ENCODE measurements around the gene ERLEC1.

The ERLEC1 gene

DNA sequence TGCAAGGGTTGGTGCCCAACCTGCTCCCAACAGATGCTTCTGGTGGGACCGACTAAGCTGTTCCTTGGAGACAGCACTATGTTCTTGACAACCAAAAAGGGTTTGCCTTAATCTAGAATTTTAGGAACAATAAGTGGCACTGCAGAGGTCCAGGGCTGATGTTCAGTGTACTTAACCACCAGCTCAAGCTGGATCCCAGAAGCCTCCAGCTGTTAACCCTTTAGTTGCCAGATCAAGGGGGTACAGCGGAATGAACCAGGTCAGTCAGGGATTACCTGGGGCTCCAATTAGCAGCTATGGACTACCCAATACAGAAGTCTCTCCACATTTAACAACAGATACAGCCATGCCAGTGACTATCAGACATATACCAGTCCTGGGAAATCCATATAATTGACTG, 69.4 kb downstream of the ERLEC1 start:
- TF ChIP-seq, protein P1, sequence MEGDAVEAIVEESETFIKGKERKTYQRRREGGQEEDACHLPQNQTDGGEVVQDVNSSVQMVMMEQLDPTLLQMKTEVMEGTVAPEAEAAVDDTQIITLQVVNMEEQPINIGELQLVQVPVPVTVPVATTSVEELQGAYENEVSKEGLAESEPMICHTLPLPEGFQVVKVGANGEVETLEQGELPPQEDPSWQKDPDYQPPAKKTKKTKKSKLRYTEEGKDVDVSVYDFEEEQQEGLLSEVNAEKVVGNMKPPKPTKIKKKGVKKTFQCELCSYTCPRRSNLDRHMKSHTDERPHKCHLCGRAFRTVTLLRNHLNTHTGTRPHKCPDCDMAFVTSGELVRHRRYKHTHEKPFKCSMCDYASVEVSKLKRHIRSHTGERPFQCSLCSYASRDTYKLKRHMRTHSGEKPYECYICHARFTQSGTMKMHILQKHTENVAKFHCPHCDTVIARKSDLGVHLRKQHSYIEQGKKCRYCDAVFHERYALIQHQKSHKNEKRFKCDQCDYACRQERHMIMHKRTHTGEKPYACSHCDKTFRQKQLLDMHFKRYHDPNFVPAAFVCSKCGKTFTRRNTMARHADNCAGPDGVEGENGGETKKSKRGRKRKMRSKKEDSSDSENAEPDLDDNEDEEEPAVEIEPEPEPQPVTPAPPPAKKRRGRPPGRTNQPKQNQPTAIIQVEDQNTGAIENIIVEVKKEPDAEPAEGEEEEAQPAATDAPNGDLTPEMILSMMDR (conservative IDR thresholded peaks at IDR 0.05; ENCODE audit: low read depth, low read length) = no peak

DNA sequence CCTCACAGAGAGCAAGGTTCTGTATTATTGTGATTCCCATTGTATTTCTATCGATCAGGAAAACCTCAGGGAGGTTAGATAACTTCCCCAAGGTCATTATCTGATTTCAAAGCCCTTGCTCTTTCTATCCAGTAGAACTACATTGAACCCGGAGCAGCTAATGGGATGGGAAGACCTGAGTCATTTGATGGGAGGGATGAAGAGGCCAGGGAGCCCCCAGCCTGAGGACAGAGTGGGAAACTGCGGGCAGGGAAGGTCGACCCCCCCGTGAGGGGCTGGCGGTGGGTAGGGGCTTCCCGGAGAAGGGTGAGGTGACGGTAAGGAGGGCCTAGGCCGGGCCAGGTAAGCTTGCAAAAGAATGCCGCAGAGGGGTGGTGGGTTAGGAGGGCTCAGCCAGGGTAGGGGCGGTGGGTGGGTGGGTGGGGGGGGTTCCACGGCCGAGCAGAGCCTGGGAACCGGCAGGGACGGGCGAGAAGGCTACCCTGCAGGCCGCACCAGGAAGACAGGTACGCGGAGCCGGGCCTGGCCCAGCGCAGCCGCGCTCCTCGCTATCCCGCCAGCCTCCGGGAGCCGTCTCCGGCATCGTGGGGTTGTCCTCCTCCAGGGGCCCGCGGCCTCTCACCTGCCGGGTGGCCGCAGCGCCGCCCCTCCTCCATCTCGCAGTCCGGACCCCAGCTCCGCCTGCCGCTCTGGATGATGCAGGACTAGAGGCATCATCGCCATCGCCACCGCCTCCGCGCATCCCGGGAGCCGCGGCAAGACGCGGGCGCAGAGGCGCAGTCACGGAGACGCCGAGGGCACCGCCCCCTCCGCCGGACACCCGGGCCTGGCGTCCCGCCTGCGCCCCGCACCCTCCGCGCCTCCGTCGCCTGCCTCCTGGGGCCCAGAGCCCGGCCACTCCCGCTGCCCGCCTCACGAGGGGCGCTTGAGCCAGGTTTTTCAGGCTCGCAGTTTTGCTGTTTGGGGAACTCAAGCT, 72.7 kb downstream of the ERLEC1 start, which contains the start of gene GPR75:
GPR75 (minus strand) TSS at position 762 of the 976 bp plus-strand sequence. CDS start 5,211 bp downstream, outside the sequence.
- Histone ChIP-seq H3K36me3 (ENCODE audit: insufficient read depth) (no peaks in the 10 kb centered on the region), H3K4me3 (IDR thresholded peaks at IDR 0.05; ENCODE audit: insufficient read depth, low read depth, low read length) (no peak within 1 kb of the TSS), H3K4me1 (ENCODE audit: low read depth, poor library complexity, severe bottlenecking) (peaks cover 14% of the 10 kb centered on the region), H3K79me2 (ENCODE audit: insufficient read depth, low read depth) (no peaks in the 10 kb centered on the region), H4K20me1 (ENCODE audit: insufficient read depth) (no peaks in the 10 kb centered on the region), H3K4me2 (no peak within 1 kb of the TSS), H3K27me3 (ENCODE audit: insufficient read depth, low read depth) (no peaks in the 10 kb centered on the region), H3K27ac (no peak within 1 kb of the TSS), H2AFZ (ENCODE audit: low read depth) (no peak within 1 kb of the TSS), H3K9ac (no peak within 1 kb of the TSS)
- TF ChIP-seq, protein P1 (conservative IDR thresholded peaks at IDR 0.05; ENCODE audit: low read depth, low read length) = no peak

More for the DNA sequence above, 69.4 kb downstream of the ERLEC1 start:
- Histone ChIP-seq H2AFZ (ENCODE audit: low read depth) (no peak overlapping the region), H4K20me1 (ENCODE audit: insufficient read depth) (no peaks in the 10 kb centered on the region), H3K36me3 (ENCODE audit: insufficient read depth) (no peaks in the 10 kb centered on the region), H3K4me3 (IDR thresholded peaks at IDR 0.05; ENCODE audit: insufficient read depth, low read depth, low read length) (no peak overlapping the region), H3K79me2 (ENCODE audit: insufficient read depth, low read depth) (no peaks in the 10 kb centered on the region), H3K9ac (no peak overlapping the region), H3K27ac (no peak overlapping the region), H3K4me1 (ENCODE audit: low read depth, poor library complexity, severe bottlenecking) (peaks cover 2% of the 10 kb centered on the region), H3K4me2 (no peak overlapping the region), H3K27me3 (ENCODE audit: insufficient read depth, low read depth) (no peaks in the 10 kb centered on the region)

DNA sequence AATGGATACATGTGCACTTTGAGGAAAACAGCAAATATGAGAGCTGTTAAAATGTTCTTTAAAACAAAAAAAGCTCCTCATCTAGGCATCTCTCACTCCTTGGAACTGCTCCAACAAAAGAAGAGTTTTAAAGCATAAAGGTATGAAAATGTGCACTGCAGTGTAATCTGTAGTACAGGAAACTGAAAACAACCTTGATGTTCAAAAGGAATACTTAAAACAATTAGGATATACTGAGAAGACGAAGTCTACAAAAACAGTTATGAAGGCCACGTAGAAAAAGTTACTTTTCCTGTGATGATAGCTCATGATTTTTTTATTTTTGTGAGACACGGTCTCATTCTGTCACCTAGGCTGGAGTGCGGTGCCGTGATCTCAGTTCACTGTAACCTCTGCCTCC, 75.0 kb downstream of the ERLEC1 start:
- Histone ChIP-seq H3K27ac (no peak overlapping the region), H4K20me1 (ENCODE audit: insufficient read depth) (no peaks in the 10 kb centered on the region), H3K4me3 (IDR thresholded peaks at IDR 0.05; ENCODE audit: insufficient read depth, low read depth, low read length) (no peak overlapping the region), H3K79me2 (ENCODE audit: insufficient read depth, low read depth) (no peaks in the 10 kb centered on the region), H3K4me2 (no peak overlapping the region), H3K9ac (no peak overlapping the region), H3K36me3 (ENCODE audit: insufficient read depth) (no peaks in the 10 kb centered on the region), H3K27me3 (ENCODE audit: insufficient read depth, low read depth) (no peaks in the 10 kb centered on the region), H3K4me1 (ENCODE audit: low read depth, poor library complexity, severe bottlenecking) (peaks cover 14% of the 10 kb centered on the region), H2AFZ (ENCODE audit: low read depth) (no peak overlapping the region)
- TF ChIP-seq, protein P1 (conservative IDR thresholded peaks at IDR 0.05; ENCODE audit: low read depth, low read length) = no peak

DNA sequence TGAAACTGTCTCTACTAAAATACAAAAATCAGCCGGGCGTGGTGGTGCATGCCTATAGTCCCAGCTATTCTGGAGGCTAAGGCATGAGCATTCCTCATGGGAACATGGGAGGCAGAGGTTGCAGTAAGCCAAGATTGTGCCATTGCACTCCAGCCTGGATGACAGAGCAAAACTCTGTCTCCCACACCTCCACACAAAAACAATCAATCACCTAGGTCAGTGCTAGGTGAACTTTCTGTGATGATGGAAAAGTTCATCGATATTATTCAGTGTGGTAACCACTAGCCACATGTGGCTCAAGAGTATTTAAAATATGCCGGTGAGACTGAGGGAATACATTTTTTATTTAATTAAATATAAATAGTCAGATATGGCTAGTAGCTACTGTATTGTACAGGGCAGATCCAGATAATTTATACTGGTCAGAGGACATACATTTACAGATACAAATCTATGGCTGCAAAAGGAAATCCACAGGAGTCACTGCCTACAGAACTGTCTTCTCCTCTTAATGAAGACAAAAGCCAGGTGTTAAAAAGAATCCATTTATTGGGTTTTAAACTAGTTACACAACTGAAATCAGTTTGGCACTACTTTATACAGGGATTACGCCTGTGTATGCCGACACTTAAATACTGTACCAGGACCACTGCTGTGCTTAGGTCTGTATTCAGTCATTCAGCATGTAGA, 76.8 kb downstream of the ERLEC1 start:
- Histone ChIP-seq H3K9ac (no peak overlapping the region), H3K36me3 (ENCODE audit: insufficient read depth) (no peaks in the 10 kb centered on the region), H3K79me2 (ENCODE audit: insufficient read depth, low read depth) (no peaks in the 10 kb centered on the region), H3K4me3 (IDR thresholded peaks at IDR 0.05; ENCODE audit: insufficient read depth, low read depth, low read length) (no peak overlapping the region), H2AFZ (ENCODE audit: low read depth) (no peak overlapping the region), H3K27me3 (ENCODE audit: insufficient read depth, low read depth) (no peaks in the 10 kb centered on the region), H3K27ac (no peak overlapping the region), H4K20me1 (ENCODE audit: insufficient read depth) (no peaks in the 10 kb centered on the region), H3K4me1 (ENCODE audit: low read depth, poor library complexity, severe bottlenecking) (peaks cover 14% of the 10 kb centered on the region), H3K4me2 (no peak overlapping the region)
- TF ChIP-seq, protein P1 (conservative IDR thresholded peaks at IDR 0.05; ENCODE audit: low read depth, low read length) = no peak
